Breast epithelium (tissue), 4 donors: ENCODE data around the gene KHDC4. TPM values are rescaled to one million over a fixed set of nuclear protein-coding genes. Genes with fewer than 3 reads are reported as not detected.
"Not testable (repeated sequence)": the region's sequence is repeated elsewhere in the genome, so short reads cannot be mapped to it uniquely, and the experiment has no call there.

Experiments
- DNase-seq, 2 donors: peaks; one replicate each; pipeline ENCODE4 v3.0.0-alpha.2; 2019; ENCODE audit warnings: low spot score in 2 of 2
- H3K27ac ChIP-seq, 2 donors: fragments of 200-600 bp; sonication (generic) in 1 of 2; one replicate each; pipeline ENCODE4 v1.5.1; 2016 to 2019; ENCODE audit warnings: mild to moderate bottlenecking in 1 of 2
- H3K27me3 ChIP-seq, 2 donors: fragments of 200-600 bp; sonication (generic) in 1 of 2; one replicate each; pipeline versions ENCODE4 v1.5.1 to v1.6.0; 2017 to 2019; ENCODE audit warnings: control low read depth in 1 of 2, mild to moderate bottlenecking in 1 of 2
- H3K36me3 ChIP-seq: fragments of 200-600 bp; one replicate; pipeline ENCODE4 v1.5.1; 2019
- H3K4me1 ChIP-seq, 2 donors: fragments of 200-600 bp; sonication (generic); one replicate each; pipeline ENCODE4 v1.5.1; 2016 to 2019; ENCODE audit warnings: control low read depth in 1 of 2
- H3K4me3 ChIP-seq, 3 donors: fragments of 200-600 bp; sonication (generic); 1 replicate in 2 of 3; 2 replicates in 1 of 3; pipeline ENCODE4 v1.5.1; 2016 to 2019; ENCODE audit warnings: mild to moderate bottlenecking in 3 of 3, moderate library complexity in 2 of 3
- H3K9me3 ChIP-seq, 2 donors: fragments of 200-600 bp; sonication (generic) in 1 of 2; one replicate each; pipeline ENCODE4 v1.5.1; 2016 to 2019; ENCODE audit warnings: control low read depth in 1 of 2
- POLR2A ChIP-seq: fragments of 450-650 bp; IDR thresholded peaks from one replicate; pipeline ENCODE4 v1.6.1; 2016; ENCODE audit warnings: antibody characterized with exemption, mild to moderate bottlenecking, moderate library complexity
- POLR2AphosphoS5 ChIP-seq, 3 donors: sonication (generic); formaldehyde crosslinking; IDR thresholded peaks; one replicate each; pipeline ENCODE4 v1.6.1; 2017; ENCODE audit warnings: antibody characterized with exemption in 3 of 3
- intact Hi-C: fragments of 100-400 bp; cut with DNase I; formaldehyde crosslinking; loops from one replicate; pipeline ENCODE4 v1.15.1; 2023; ENCODE audit warnings: low total_unique reads
- total RNA-seq, 3 donors: library from RNA; depleted of rRNA; stranded (reverse); fragments of >200 nt; gene quantifications; one replicate each; pipeline ENCODE4 v1.1.0, GENCODE V29; 2016
- TF ChIP-seq, protein P1 (sequence below), 3 donors: fragments of 450-650 bp; IDR thresholded peaks; one replicate each; pipeline ENCODE4 v1.5.1; 2016 to 2017; ENCODE audit warnings: antibody characterized with exemption in 3 of 3, mild to moderate bottlenecking in 3 of 3, moderate library complexity in 3 of 3

KHDC4 gene
- total RNA-seq, 3 donors from 2014 or later = 52.0 to 81.5 (median 64.2) TPM

DNA sequence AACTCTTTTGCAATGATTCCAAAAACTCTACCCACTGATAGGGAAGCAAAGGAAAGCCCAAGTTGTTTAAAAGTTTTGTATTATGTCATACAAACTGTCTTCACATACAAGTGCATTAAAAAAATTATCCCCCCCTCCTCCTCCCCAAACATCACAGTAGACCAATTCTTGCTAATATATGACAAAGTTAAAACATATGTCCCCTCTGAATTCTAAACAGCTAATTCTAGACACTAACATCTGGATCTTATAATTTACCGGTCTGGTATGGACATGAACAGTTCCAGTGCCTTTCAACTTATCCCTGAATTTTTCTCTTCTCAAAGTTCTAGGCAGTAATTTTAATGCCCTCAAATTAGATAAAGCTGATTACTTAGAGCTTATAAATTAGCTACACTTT lies 36.5 kb downstream of the KHDC4 start:
- TF ChIP-seq, protein P1, sequence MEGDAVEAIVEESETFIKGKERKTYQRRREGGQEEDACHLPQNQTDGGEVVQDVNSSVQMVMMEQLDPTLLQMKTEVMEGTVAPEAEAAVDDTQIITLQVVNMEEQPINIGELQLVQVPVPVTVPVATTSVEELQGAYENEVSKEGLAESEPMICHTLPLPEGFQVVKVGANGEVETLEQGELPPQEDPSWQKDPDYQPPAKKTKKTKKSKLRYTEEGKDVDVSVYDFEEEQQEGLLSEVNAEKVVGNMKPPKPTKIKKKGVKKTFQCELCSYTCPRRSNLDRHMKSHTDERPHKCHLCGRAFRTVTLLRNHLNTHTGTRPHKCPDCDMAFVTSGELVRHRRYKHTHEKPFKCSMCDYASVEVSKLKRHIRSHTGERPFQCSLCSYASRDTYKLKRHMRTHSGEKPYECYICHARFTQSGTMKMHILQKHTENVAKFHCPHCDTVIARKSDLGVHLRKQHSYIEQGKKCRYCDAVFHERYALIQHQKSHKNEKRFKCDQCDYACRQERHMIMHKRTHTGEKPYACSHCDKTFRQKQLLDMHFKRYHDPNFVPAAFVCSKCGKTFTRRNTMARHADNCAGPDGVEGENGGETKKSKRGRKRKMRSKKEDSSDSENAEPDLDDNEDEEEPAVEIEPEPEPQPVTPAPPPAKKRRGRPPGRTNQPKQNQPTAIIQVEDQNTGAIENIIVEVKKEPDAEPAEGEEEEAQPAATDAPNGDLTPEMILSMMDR (IDR thresholded peaks at IDR 0.05) = no peak
- no peak for TF ChIP-seq POLR2AphosphoS5 (IDR thresholded peaks at IDR 0.05)
- TF ChIP-seq POLR2A = no peak
- Histone ChIP-seq H3K36me3 (peaks cover 5% of the 10 kb centered on the region), H3K9me3 (no peaks in the 10 kb centered on the region), H3K27me3 (no peaks in the 10 kb centered on the region), H3K4me1 (no peaks in the 10 kb centered on the region), H3K4me3 (no peak overlapping the region), H3K27ac (no peak overlapping the region)
- DNase-seq = no peak
- intact Hi-C loops = no loop called here

DNA sequence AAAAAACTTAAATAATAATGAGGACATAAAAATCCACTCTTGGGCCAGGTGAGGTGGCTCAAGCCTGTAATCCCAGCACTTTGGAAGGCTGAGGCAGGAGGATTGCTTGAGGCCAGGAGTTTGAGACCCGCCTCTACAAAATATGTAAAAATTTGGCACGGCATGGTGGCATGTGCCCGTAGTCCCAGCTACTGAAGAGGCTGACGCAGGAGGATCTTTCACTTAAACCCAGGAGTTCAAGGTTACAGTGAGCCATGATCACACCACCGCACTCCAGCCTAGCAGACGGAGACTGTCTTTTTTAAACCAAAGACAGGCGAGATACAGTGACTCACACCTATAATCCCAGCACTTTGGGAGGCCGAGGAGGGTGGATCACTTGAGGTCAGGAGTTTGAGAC lies 37.7 kb downstream of the KHDC4 start:
- intact Hi-C loops, H3K4me1 ChIP-seq, H3K27me3 ChIP-seq, DNase-seq, H3K36me3 ChIP-seq, H3K9me3 ChIP-seq, H3K4me3 ChIP-seq, H3K27ac ChIP-seq: not testable (repeated sequence)

DNA sequence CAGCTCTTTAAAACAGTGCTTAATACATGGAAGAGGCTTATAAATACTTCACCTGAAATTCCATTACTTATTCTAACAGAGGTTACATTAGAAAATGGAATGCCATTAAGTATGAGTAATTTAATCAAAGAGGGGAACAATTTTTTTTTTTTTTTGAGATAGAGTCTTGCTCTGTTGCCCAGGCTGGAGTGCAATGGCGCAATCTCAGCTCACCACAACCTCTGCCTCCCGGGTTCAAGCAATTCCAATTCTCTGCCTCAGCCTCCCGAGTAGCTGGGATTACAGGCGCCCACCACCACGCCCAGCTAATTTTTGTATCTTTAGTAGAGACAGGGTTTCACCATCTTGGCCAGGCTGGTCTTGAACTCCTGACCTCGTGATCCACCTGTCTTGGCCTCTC lies 38.6 kb downstream of the KHDC4 start:
- H3K9me3 ChIP-seq, H3K4me3 ChIP-seq, H3K4me1 ChIP-seq, DNase-seq, H3K36me3 ChIP-seq, H3K27ac ChIP-seq, intact Hi-C loops, H3K27me3 ChIP-seq: not testable (repeated sequence)

DNA sequence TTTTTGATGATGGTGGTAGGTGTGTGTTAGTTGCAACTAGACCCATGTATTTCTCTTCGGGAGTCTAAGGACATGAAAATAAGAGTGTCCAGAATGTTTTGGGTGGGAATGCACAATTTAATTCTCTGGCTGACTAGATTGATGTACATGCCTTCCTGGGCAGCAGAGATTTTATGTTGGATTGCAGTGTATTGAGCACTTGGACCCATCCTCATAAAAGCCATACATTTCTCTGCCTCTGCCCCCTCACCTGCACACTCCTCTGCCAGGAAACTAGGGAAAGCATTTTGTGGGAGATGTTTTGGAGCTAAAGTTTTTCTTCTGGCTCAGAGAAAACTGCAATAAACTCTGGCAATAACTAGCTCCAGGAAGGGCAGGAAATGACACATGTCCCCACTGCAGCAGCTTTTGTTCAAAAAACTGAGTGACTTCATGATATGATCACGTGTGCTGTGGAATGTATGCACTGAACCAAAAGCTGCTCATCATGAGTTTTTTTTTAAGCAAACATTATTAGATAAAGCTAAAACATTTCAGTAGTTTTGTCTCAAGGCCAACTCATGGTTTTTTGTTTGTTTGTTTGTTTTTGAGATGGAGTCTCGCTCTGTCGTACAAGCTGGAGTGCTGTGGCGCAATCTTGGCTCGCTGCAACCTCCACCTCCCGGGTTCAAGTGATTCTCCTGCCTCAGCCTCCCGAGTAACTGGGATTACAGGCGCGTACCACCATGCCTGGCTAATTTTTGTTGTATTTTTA lies 40.6 kb downstream of the KHDC4 start:
- TF ChIP-seq, protein P1 (IDR thresholded peaks at IDR 0.05) = no peak
- no peak for TF ChIP-seq POLR2AphosphoS5 (IDR thresholded peaks at IDR 0.05)
- no peaks in the 10 kb centered on the region for H3K9me3 ChIP-seq
- intact Hi-C loops = no loop called here
- H3K4me3 ChIP-seq = peak overlapping the region in 1 of 3 donors; percentile 10
- no peak for DNase-seq
- peak overlapping the region; percentile 75 to 87 for H3K27ac ChIP-seq
- no peaks in the 10 kb centered on the region for H3K4me1 ChIP-seq
- no peaks in the 10 kb centered on the region for H3K27me3 ChIP-seq
- no peaks in the 10 kb centered on the region for H3K36me3 ChIP-seq

DNA sequence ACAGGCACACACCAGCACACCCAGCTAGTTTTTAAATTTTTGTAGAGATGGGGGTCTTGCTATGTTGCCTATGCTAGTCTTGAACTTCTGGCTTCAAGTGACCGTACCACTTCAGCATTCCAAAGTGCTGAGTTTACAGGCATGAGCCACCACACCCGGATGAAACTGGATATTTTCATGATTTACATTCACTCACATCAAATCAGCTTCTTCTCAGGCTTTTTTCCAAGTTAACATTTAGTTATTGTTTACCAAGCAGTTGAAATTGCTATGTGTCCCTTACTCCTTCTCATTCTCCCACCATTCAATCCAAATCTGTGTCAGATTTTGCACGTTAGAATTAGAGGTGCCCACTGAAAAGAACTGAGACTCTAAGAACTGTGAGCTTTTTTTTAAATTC lies 41.4 kb downstream of the KHDC4 start:
- DNase-seq = no peak
- H3K27ac ChIP-seq = peak overlapping the region; percentile 75 to 87
- H3K4me1 ChIP-seq = no peaks in the 10 kb centered on the region
- no peaks in the 10 kb centered on the region for H3K36me3 ChIP-seq
- no peak for TF ChIP-seq POLR2A
- TF ChIP-seq, protein P1 (IDR thresholded peaks at IDR 0.05) = no peak
- TF ChIP-seq POLR2AphosphoS5 (IDR thresholded peaks at IDR 0.05) = no peak
- H3K9me3 ChIP-seq = no peaks in the 10 kb centered on the region
- H3K4me3 ChIP-seq = peak overlapping the region in 1 of 3 donors; percentile 10
- intact Hi-C loops = no loop called here
- H3K27me3 ChIP-seq = no peaks in the 10 kb centered on the region

DNA sequence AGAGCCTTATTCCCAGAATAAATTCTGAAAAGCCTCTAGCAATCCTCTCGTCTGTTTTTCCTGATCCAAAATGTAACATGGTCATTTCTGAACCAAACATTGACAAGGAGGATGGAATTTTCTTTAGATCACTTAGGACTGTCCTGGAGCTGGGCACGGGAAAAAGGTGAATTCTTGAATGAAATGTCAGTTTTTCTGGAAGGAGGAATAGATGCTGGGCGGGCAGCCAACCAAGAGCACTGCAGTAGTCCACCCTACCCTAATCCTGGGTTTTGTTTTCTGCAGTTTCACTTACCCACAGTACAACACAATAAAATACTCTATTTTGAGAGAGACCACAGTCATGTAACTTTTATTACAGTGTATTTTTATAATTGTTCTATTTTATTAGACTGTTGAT lies 44.0 kb downstream of the KHDC4 start:
- Histone ChIP-seq H3K36me3 (no peaks in the 10 kb centered on the region), H3K27me3 (no peaks in the 10 kb centered on the region), H3K4me3 (no peak overlapping the region), H3K9me3 (no peaks in the 10 kb centered on the region), H3K27ac (no peak overlapping the region), H3K4me1 (no peaks in the 10 kb centered on the region)
- DNase-seq = no peak
- TF ChIP-seq, protein P1 (IDR thresholded peaks at IDR 0.05) = no peak
- TF ChIP-seq POLR2AphosphoS5 (IDR thresholded peaks at IDR 0.05) = no peak
- no peak for TF ChIP-seq POLR2A
- intact Hi-C loops = no loop called here
